B cell (primary cell): ENCODE results near the gene ERCC1. TPM values are rescaled to one million over a fixed set of nuclear protein-coding genes. Genes with fewer than 3 reads are reported as not detected.
A peak's percentile ranks its signal among the peaks of the same experiment; 100 is the strongest.

Experiments used
- ATAC-seq: fragments of 200-7000 bp; cut with Tn5 transposase; one replicate; pipeline ENCODE4 v1.10.0; 2021; ENCODE audit warnings: low read depth, mild to moderate bottlenecking, moderate number of reproducible peaks, moderate library complexity
- CTCF ChIA-PET: fragments of 350-600 bp; sonication (Branson Sonifier 250); formaldehyde crosslinking; loops from one replicate; lab custom pipeline; 2021; ENCODE audit warnings: antibody characterized with exemption, inconsistent platforms; lab: Charles Lee
- POLR2A ChIA-PET: fragments of 350-600 bp; sonication (Branson Sonifier 250); formaldehyde crosslinking; loops from one replicate; lab custom pipeline; 2021; ENCODE audit warnings: antibody characterized with exemption; lab: Charles Lee
- DNase-seq: peaks from one replicate; pipeline ENCODE4 v3.0.0; 2013
- H2AFZ ChIP-seq: 2 replicates; pipeline ENCODE4 v1.6.1; 2012; ENCODE audit warnings: mild to moderate bottlenecking, low read depth, low read length; ENCODE audit not compliant: insufficient read depth, poor library complexity, severe bottlenecking
- H3K27ac ChIP-seq, 2 donors: 1 replicate in 1 of 2; 2 replicates in 1 of 2; pipeline ENCODE4 v1.5.1; 2012 to 2013; ENCODE audit warnings: low read length in 2 of 2, mild to moderate bottlenecking in 2 of 2, moderate library complexity in 1 of 2
- H3K27me3 ChIP-seq, 4 experiments: fragments of 200-600 bp in 1 of 4; sonication (generic) in 1 of 4; replicated peaks in 1 of 4; 1 replicate in 2 of 4; 2 replicates in 2 of 4; pipeline versions ENCODE4 v1.6.1 to v1.7.0; 2013 to 2016; ENCODE audit warnings: low read length in 3 of 4, mild to moderate bottlenecking in 2 of 4, mixed read lengths in 1 of 4, moderate library complexity in 1 of 4; ENCODE audit not compliant: insufficient read depth in 4 of 4, control insufficient read depth in 3 of 4; ENCODE audit errors: control extremely low read depth in 1 of 4
- H3K36me3 ChIP-seq, 2 experiments: replicated peaks in 1 of 2; 1 replicate in 1 of 2; 2 replicates in 1 of 2; pipeline versions ENCODE4 v1.6.1 to v1.7.1; 2013; ENCODE audit warnings: low read length in 1 of 2; ENCODE audit not compliant: insufficient read depth in 2 of 2, control insufficient read depth in 1 of 2; ENCODE audit errors: control extremely low read depth in 1 of 2, extremely low read depth in 1 of 2
- H3K4me1 ChIP-seq, 2 donors: fragments of 200-600 bp in 1 of 2; sonication (generic) in 1 of 2; 1 replicate in 1 of 2; 2 replicates in 1 of 2; pipeline versions ENCODE4 v1.5.1 to v1.6.1; 2013 to 2017; ENCODE audit warnings: low read length in 2 of 2; ENCODE audit not compliant: control insufficient read depth in 2 of 2, insufficient read depth in 2 of 2
- H3K4me2 ChIP-seq: replicated peaks from 2 replicates; pipeline ENCODE3; 2012; ENCODE audit warnings: mild to moderate bottlenecking, low read depth, low read length; ENCODE audit not compliant: poor library complexity, severe bottlenecking
- H3K4me3 ChIP-seq, 5 experiments: fragments of 200-600 bp in 1 of 5; sonication (generic) in 1 of 5; 1 replicate in 3 of 5; 2 replicates in 2 of 5; pipeline versions ENCODE4 v1.5.1 to v1.7.0; 2011 to 2016; ENCODE audit warnings: low read length in 4 of 5, mild to moderate bottlenecking in 4 of 5, low read depth in 2 of 5, control low read depth in 1 of 5, moderate library complexity in 1 of 5; ENCODE audit not compliant: insufficient read depth in 1 of 5; ENCODE audit errors: control extremely low read depth in 1 of 5, extremely low read depth in 1 of 5
- H3K79me2 ChIP-seq: fragments of 200-600 bp; sonication (generic); one replicate; pipeline ENCODE4 v1.6.0; 2016; ENCODE audit warnings: low read length; ENCODE audit not compliant: control insufficient read depth, insufficient read depth
- H3K9ac ChIP-seq: fragments of 200-600 bp; sonication (generic); 2 replicates; pipeline ENCODE4 v1.6.1; 2017; ENCODE audit warnings: mild to moderate bottlenecking, low read length, moderate library complexity
- H3K9me3 ChIP-seq, 3 donors: one replicate each; pipeline versions ENCODE4 v1.6.1 to v1.7.1; 2013; ENCODE audit warnings: low read length in 2 of 3; ENCODE audit not compliant: control insufficient read depth in 2 of 3, insufficient read depth in 1 of 3; ENCODE audit errors: control extremely low read depth in 1 of 3
- H4K20me1 ChIP-seq: 2 replicates; pipeline ENCODE4 v1.6.0; 2012; ENCODE audit warnings: mild to moderate bottlenecking, low read length; ENCODE audit not compliant: insufficient read depth, control insufficient read depth, poor library complexity, severe bottlenecking
- H3K27ac Mint-ChIP-seq: one replicate; pipeline ENCODE4 v1.8.0; 2021; ENCODE audit warnings: mixed read lengths
- H3K27me3 Mint-ChIP-seq: one replicate; pipeline ENCODE4 v1.8.0; 2021; ENCODE audit warnings: mixed read lengths
- H3K4me1 Mint-ChIP-seq: one replicate; pipeline ENCODE4 v1.8.0; 2021; ENCODE audit warnings: mixed read lengths
- H3K4me3 Mint-ChIP-seq: one replicate; pipeline ENCODE4 v1.8.0; 2021; ENCODE audit warnings: mixed read lengths
- H3K9me3 Mint-ChIP-seq: one replicate; pipeline ENCODE4 v1.8.0; 2022; ENCODE audit warnings: mixed read lengths; ENCODE audit not compliant: insufficient read depth
- CTCF ChIP-seq: fragments of 200-600 bp; IDR thresholded peaks from one replicate; pipeline ENCODE4 v1.8.0; 2022; ENCODE audit warnings: antibody characterized with exemption, mild to moderate bottlenecking
- EZH2 ChIP-seq: IDR thresholded peaks from 2 replicates; pipeline ENCODE4 v1.6.1; 2012; ENCODE audit warnings: borderline replicate concordance, low read depth, mild to moderate bottlenecking, moderate library complexity, low read length; ENCODE audit not compliant: insufficient read depth, poor library complexity, severe bottlenecking
- WGBS: methylation state at CpG from one replicate; pipeline ENCODE4 v1.1.5; 2013; ENCODE audit warnings: missing lambda C conversion rate; ENCODE audit not compliant: insufficient coverage; 5-methylcytosine and 5-hydroxymethylcytosine counted together
- intact Hi-C: fragments of 100-400 bp; cut with micrococcal nuclease; formaldehyde crosslinking; loops from one replicate; pipeline ENCODE4 v1.10.0; 2022
- polyA plus RNA-seq: library from polyadenylated mRNA; depleted of rRNA; stranded (reverse); fragments of >200 nt; gene quantifications from 2 replicates; pipeline ENCODE4 v1.2.3, GENCODE V29; 2012
- total RNA-seq, 2 donors: library from RNA; stranded (reverse); fragments of 120-200 nt in 1 of 2; gene quantifications; 1 replicate in 1 of 2; 2 replicates in 1 of 2; pipeline versions ENCODE4 v1.2.3 to v1.2.4, GENCODE V29; 2013 to 2022

The ERCC1 gene
- total and polyA plus RNA-seq, 2 donors (not counting 1 experiment from before 2014, with no cell fraction given) = 75.7 to 81.9 TPM

DNA sequence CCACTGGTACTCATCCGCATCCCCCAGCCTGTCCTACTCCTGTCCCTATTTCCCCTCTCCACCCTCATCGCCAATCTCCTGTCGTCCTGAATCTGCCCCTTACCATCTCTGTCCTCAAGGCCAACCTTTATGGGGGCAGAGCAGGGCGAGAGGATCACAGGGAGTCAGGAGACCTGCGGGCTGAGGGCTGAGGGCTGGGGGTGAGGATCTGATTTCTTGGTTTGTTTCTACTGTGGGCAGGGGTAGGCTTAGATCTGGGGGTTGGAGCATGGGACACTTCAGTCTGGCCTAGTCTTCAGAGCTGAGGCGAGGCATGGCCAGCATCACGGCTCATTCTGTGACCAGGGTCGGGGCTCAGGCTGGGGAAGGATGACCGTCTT lies 16.5 kb upstream of the ERCC1 start:
- no peaks in the 10 kb centered on the region for H4K20me1 ChIP-seq
- peaks cover 36% of the 10 kb centered on the region for H3K4me1 Mint-ChIP-seq

More for the DNA sequence above, 16.5 kb upstream of the ERCC1 start:
- Histone ChIP-seq H3K27ac (peak overlapping the region; percentile 48 to 82), H3K9me3 (no peaks in the 10 kb centered on the region), H3K4me2 (peak overlapping the region; percentile 85), H2AFZ (peak overlapping the region; percentile 76), H3K27me3 (no peaks in the 10 kb centered on the region), H3K79me2 (no peaks in the 10 kb centered on the region), H3K9ac (peak overlapping the region; percentile 76), H3K36me3 (no peaks in the 10 kb centered on the region), H3K4me3 (peak overlapping the region in 4 of 5 experiments; percentile 21 to 80 (median 60)), H3K4me1 (peaks cover 35 to 41% of the 10 kb centered on the region in 2 donors)
- DNase-seq (peak; percentile 42), ATAC-seq (no peak)
- peak overlapping the region; percentile 91 for H3K27ac Mint-ChIP-seq
- CTCF ChIA-PET = interaction anchor here (0.8 to 8.0 kb wide), 23 partner anchors 8 to 236 kb away, joined by 3 to 453 read pairs (median 11); partner anchors contain the start of genes ERCC1, FOSB, PPM1N and PPP1R13L
- no peak for TF ChIP-seq EZH2
- TF ChIP-seq CTCF = no peak
- POLR2A ChIA-PET = interaction anchor here (0.6 to 3.2 kb wide), 7 partner anchors 22 to 1393 kb away, joined by 3 to 45 read pairs (median 7); partner anchors contain the start of gene FOSB
- intact Hi-C loops = loop anchor here (5.0 kb wide), 1 partner anchor 33 kb away; the partner anchor contains the start of genes POLR1G and PPP1R13L
- H3K4me3 Mint-ChIP-seq = peak overlapping the region; percentile 85
- no peaks in the 10 kb centered on the region for H3K9me3 Mint-ChIP-seq
- 93% methylated on average over 6 of the region's 9 CpGs for WGBS
- no peaks in the 10 kb centered on the region for H3K27me3 Mint-ChIP-seq
